22Rv1 (cell line): ENCODE measurements around the gene GABRD.

Experiments
- ZFX ChIP-seq: fragments of 450-650 bp; IDR thresholded peaks from 2 replicates; pipeline ENCODE4 v1.6.1; 2017; ENCODE audit warnings: antibody characterized with exemption, borderline replicate concordance
- TF ChIP-seq, protein P1 (sequence below): fragments of 450-650 bp; IDR thresholded peaks from 2 replicates; pipeline ENCODE4 v1.5.1; 2017; ENCODE audit warnings: mild to moderate bottlenecking

DNA sequence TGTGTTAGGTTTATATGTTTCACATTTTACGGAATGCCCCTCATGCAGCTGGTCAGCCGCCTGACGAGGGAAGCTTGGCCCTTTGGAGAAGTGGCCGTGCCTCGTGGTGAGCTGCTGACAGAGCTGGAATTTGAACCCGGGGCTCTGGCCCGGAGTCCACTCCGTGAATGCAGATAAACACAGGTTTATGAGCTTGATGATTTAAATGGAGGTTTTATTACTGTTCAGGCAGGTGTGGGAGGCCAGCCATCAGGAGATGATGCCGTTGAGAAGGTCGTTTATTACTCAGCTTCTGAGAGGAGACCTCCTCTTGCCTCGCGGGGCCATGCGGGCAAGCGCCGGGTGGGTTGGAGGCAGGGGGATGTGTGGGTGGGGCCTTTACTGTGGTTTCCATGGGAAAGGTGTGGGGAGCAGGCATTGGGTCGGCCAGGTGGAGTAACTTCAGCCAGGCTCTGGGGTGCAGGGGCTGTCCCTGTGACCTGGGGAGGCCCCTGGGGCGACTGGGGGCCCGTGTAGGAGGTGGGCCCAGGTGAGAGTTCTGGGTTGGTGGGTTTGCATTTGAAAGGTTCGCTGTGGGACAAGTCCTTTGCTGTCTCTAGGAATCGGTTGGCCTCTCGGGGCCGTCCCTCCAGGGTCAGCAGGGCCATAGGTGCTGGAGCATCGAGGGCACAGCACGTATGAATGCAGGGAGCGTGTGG lies 53.1 kb downstream of the GABRD start:
- TF ChIP-seq, protein P1, sequence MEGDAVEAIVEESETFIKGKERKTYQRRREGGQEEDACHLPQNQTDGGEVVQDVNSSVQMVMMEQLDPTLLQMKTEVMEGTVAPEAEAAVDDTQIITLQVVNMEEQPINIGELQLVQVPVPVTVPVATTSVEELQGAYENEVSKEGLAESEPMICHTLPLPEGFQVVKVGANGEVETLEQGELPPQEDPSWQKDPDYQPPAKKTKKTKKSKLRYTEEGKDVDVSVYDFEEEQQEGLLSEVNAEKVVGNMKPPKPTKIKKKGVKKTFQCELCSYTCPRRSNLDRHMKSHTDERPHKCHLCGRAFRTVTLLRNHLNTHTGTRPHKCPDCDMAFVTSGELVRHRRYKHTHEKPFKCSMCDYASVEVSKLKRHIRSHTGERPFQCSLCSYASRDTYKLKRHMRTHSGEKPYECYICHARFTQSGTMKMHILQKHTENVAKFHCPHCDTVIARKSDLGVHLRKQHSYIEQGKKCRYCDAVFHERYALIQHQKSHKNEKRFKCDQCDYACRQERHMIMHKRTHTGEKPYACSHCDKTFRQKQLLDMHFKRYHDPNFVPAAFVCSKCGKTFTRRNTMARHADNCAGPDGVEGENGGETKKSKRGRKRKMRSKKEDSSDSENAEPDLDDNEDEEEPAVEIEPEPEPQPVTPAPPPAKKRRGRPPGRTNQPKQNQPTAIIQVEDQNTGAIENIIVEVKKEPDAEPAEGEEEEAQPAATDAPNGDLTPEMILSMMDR: no peak
- TF ChIP-seq ZFX: no peak
